A673 (cell line): ENCODE results near the gene SLC10A2. TPM values are rescaled to one million over a fixed set of nuclear protein-coding genes. Genes with fewer than 3 reads are reported as not detected.

ENCODE experiments used
- BruUV-seq: library from RNA; stranded (reverse); fragments of 400-500 nt; replicated peaks from 2 replicates; lab custom pipeline; 2021; lab: Mats Ljungman, UMichigan
- CTCF ChIA-PET: fragments of 300-600 bp; sonication (Branson Sonifier 250); formaldehyde crosslinking; loops from one replicate; lab custom pipeline; 2022; ENCODE audit warnings: antibody characterized with exemption; lab: Charles Lee
- POLR2A ChIA-PET: fragments of 300-600 bp; sonication (Branson Sonifier 250); formaldehyde crosslinking; loops from one replicate; lab custom pipeline; 2022; ENCODE audit warnings: antibody characterized with exemption; ENCODE audit not compliant: low non-redundant PET; lab: Charles Lee
- DNase-seq: peaks from one replicate; pipeline ENCODE4 v3.0.0-alpha.2; 2015; ENCODE audit warnings: low spot score
- H3K27ac ChIP-seq: fragments of 200-600 bp; sonication (generic); 2 replicates; pipeline ENCODE4 v1.5.1; 2016; ENCODE audit warnings: mixed run types, low read depth, mild to moderate bottlenecking, mixed read lengths, antibody characterized with exemption, low read length; ENCODE audit not compliant: poor library complexity, severe bottlenecking
- H3K27me3 ChIP-seq: fragments of 200-600 bp; sonication (generic); replicated peaks from 2 replicates; pipeline ENCODE4 v1.6.1; 2017; ENCODE audit warnings: mixed run types, low read depth, mild to moderate bottlenecking, mixed read lengths, antibody characterized with exemption, low read length; ENCODE audit not compliant: insufficient read depth, poor library complexity
- H3K36me3 ChIP-seq: fragments of 200-600 bp; sonication (generic); 2 replicates; pipeline ENCODE4 v1.6.1; 2016; ENCODE audit warnings: mixed run types, mild to moderate bottlenecking, mixed read lengths, antibody characterized with exemption, low read length; ENCODE audit not compliant: insufficient read depth, poor library complexity, severe bottlenecking
- H3K4me1 ChIP-seq: fragments of 200-600 bp; sonication (generic); 2 replicates; pipeline ENCODE4 v1.6.1; 2017; ENCODE audit warnings: mixed run types, mild to moderate bottlenecking, mixed read lengths, antibody characterized with exemption, low read length; ENCODE audit not compliant: insufficient read depth, poor library complexity, severe bottlenecking
- H3K4me3 ChIP-seq: fragments of 200-600 bp; sonication (generic); 2 replicates; pipeline ENCODE4 v1.5.1; 2016; ENCODE audit warnings: low read depth, mixed run types, mild to moderate bottlenecking, mixed read lengths, low read length; ENCODE audit not compliant: poor library complexity, severe bottlenecking
- H3K9me3 ChIP-seq: fragments of 200-600 bp; sonication (generic); 2 replicates; pipeline ENCODE4 v1.6.1; 2016; ENCODE audit warnings: mixed run types, low read depth, mild to moderate bottlenecking, mixed read lengths, antibody characterized with exemption, low read length; ENCODE audit not compliant: poor library complexity, severe bottlenecking
- CTCF ChIP-seq: fragments of 300-800, 200-600 bp; sonication (generic); conservative IDR thresholded peaks from 2 replicates; pipeline ENCODE4 v1.5.1; 2017; ENCODE audit warnings: low read depth, mild to moderate bottlenecking, antibody characterized with exemption, low read length, moderate library complexity, mixed read lengths
- EZH2 ChIP-seq: fragments of 200-600 bp; sonication (generic); IDR thresholded peaks from 2 replicates; pipeline ENCODE4 v1.6.1; 2017; ENCODE audit warnings: borderline replicate concordance, low read depth, mild to moderate bottlenecking, mixed read lengths, antibody characterized with exemption, low read length; ENCODE audit not compliant: poor library complexity, severe bottlenecking
- intact Hi-C: fragments of 100-400 bp; cut with micrococcal nuclease; formaldehyde crosslinking; loops from one replicate; pipeline ENCODE4 v1.10.0; 2022; ENCODE audit not compliant: unreplicated experiment
- total RNA-seq: library from RNA; stranded (reverse); gene quantifications from 2 replicates; pipeline ENCODE4 v1.2.3, GENCODE V29; 2021

SLC10A2 gene
- total RNA-seq, 1 experiment from 2014 or later: not detected

- DNase-seq: no peak
- H3K4me1 ChIP-seq: no peaks in the 10 kb centered on the region
- H3K9me3 ChIP-seq: no peaks in the 10 kb centered on the region
- no peak overlapping the region for H3K4me3 ChIP-seq
- no peak overlapping the region for H3K27ac ChIP-seq
- CTCF ChIA-PET: no interaction called here
- BruUV-seq: no TSS peak
- POLR2A ChIA-PET: no interaction called here
- intact Hi-C loops: no loop called here
- peaks cover 13% of the 10 kb centered on the region for H3K27me3 ChIP-seq
- TF ChIP-seq CTCF (no peak), EZH2 (no peak)
- no peaks in the 10 kb centered on the region for H3K36me3 ChIP-seq
Observed at GRCh38 chr13:103018556-103018955, 47.7 kb downstream of the SLC10A2 start.

DNA sequence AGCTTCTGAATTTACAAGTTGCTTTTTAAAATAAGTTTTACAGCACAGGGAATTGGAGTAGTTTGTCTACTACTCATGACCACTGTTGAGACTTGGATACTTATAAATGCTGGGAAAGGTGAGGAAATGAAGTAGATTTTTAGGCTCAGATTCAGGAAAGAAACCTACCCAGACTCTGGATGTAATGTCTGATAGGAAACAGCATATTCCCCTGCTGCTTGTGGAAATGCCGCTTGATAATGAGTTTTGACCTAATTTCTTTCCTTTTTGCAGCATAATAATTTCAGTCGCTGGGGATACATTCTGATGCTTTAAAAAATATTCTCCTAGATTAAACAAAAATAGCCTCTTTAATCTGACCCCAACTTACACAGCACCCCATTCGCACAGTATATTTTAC, 53.6 kb downstream of the SLC10A2 start:
- Histone ChIP-seq H3K27me3 (peaks cover 17% of the 10 kb centered on the region), H3K9me3 (no peaks in the 10 kb centered on the region), H3K4me3 (no peak overlapping the region), H3K4me1 (no peaks in the 10 kb centered on the region), H3K27ac (no peak overlapping the region), H3K36me3 (no peaks in the 10 kb centered on the region)
- BruUV-seq: no TSS peak
- no peak for DNase-seq
- POLR2A ChIA-PET: no interaction called here
- intact Hi-C loops: no loop called here
- CTCF ChIA-PET: no interaction called here
- no peak for TF ChIP-seq EZH2
- TF ChIP-seq CTCF: no peak

DNA sequence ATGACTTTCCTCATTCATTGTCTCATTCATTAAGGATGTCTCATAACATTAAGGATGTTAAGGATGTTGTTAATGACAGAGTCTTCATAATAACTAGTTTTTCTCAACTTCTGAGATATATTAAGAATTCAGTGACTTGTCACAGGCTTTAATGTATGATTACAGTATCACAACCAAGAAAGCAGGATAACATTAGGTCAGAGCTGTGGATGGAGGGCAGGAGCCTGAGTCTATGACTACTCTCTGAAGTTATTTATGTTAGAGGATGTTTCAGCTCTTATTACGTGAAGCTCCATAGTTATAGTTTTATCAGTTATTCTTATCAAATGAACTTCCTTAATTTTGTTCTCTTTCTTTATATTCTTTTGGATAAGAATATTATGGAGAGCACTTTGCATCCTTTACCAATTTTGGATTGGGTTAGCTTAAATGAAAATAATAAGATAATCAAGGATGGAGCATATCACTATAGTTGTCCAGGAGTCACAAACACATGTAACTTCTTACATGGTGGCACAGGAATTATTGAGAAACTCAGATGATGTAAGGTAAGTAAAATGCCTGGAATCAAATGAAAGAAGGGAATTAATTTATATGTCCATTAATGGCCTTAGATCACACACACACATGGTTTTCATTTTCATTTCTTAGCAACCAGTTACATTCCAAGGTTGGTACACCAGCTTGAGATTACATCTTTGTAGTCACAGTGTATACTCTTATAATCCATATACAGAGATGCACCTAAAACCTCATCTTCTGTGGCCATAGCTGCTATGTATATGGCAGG, 57.0 kb downstream of the SLC10A2 start:
- TF ChIP-seq CTCF (no peak), EZH2 (no peak)
- intact Hi-C loops: no loop called here
- Histone ChIP-seq H3K27ac (no peak overlapping the region), H3K36me3 (no peaks in the 10 kb centered on the region), H3K27me3 (peaks cover 20% of the 10 kb centered on the region), H3K4me1 (no peaks in the 10 kb centered on the region), H3K9me3 (no peaks in the 10 kb centered on the region), H3K4me3 (no peak overlapping the region)
- no peak for DNase-seq
- ChIA-PET POLR2A (no interaction called here), CTCF (no interaction called here)
- no TSS peak for BruUV-seq
